ENCODE measurements around the gene DDA1. TPM values are rescaled to one million over a fixed set of nuclear protein-coding genes. Genes with fewer than 3 reads are reported as not detected.

DDA1 gene
- total and polyA plus RNA-seq, 9 of the 15 experiments (the other 6 are each of a cell fraction or from before 2014, with no cell fraction given): 1.4 to 83.8 (median 33.8) TPM

DNA sequence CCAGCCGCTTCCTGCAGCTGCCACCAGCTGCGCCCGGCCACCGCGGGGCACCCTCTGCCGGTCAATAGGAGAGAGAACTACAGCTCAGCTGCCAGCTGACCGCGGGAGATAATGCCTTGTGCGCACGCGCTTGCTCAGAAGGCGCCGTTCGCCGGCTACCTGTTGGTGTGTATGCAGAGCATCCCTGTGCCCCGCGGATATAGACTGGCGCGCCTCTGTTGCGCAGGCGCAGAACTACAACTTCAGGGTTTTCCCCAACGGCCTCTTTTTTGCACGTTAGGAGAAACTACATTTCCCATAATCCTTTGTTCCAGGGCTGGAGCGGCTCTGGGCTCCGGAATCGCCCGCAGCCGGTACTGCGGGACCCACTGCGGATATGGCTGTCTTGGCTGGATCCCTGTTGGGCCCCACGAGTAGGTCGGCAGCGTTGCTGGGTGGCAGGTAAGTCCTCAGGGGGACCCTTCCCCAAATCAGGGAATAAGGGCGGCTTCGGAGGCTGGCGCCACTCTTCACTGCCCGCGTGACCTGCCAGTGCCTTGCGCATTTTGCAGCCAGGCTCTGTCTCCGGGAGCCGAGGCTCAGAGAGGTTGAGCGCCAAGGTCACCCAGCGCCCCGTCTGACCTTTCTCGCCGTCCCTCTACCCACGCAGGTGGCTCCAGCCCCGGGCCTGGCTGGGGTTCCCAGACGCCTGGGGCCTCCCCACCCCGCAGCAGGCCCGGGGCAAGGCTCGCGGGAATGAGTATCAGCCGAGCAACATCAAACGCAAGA, 3.7 kb upstream of the DDA1 start, which contains the start of gene MRPL34 (continued):
- TF ChIP-seq, protein P1, sequence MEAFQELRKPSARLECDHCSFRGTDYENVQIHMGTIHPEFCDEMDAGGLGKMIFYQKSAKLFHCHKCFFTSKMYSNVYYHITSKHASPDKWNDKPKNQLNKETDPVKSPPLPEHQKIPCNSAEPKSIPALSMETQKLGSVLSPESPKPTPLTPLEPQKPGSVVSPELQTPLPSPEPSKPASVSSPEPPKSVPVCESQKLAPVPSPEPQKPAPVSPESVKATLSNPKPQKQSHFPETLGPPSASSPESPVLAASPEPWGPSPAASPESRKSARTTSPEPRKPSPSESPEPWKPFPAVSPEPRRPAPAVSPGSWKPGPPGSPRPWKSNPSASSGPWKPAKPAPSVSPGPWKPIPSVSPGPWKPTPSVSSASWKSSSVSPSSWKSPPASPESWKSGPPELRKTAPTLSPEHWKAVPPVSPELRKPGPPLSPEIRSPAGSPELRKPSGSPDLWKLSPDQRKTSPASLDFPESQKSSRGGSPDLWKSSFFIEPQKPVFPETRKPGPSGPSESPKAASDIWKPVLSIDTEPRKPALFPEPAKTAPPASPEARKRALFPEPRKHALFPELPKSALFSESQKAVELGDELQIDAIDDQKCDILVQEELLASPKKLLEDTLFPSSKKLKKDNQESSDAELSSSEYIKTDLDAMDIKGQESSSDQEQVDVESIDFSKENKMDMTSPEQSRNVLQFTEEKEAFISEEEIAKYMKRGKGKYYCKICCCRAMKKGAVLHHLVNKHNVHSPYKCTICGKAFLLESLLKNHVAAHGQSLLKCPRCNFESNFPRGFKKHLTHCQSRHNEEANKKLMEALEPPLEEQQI (IDR thresholded peaks at IDR 0.05): no peak
- TF ChIP-seq, protein P2, sequence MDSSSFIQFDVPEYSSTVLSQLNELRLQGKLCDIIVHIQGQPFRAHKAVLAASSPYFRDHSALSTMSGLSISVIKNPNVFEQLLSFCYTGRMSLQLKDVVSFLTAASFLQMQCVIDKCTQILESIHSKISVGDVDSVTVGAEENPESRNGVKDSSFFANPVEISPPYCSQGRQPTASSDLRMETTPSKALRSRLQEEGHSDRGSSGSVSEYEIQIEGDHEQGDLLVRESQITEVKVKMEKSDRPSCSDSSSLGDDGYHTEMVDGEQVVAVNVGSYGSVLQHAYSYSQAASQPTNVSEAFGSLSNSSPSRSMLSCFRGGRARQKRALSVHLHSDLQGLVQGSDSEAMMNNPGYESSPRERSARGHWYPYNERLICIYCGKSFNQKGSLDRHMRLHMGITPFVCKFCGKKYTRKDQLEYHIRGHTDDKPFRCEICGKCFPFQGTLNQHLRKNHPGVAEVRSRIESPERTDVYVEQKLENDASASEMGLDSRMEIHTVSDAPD (CRISPR knock-in tag; IDR thresholded peaks at IDR 0.05): no peak
- TF ChIP-seq KLF16 (IDR thresholded peaks at IDR 0.05) (peak; percentile 69), SMAD2 (IDR thresholded peaks at IDR 0.05; ENCODE audit: low read depth, low read length) (no peak), SNRNP70 (optimal IDR thresholded peaks at IDR 0.05; ENCODE audit: low read depth, low read length) (no peak), NBN (IDR thresholded peaks at IDR 0.05; ENCODE audit: low read depth) (no peak; the same call in 1 of the 2 replicates), ATF6 (CRISPR knock-in tag; IDR thresholded peaks at IDR 0.05) (peak; percentile 85), CEBPZ (IDR thresholded peaks at IDR 0.05; ENCODE audit: borderline replicate concordance, low read depth, low read length) (no peak), PML (IDR thresholded peaks at IDR 0.05; ENCODE audit: low read length) (no peak), ETS2 (tag; IDR thresholded peaks at IDR 0.05; ENCODE audit: borderline replicate concordance, poor library complexity, severe bottlenecking) (no peak), SMAD1 (IDR thresholded peaks at IDR 0.05; ENCODE audit: low read depth, low read length, partially characterized antibody) (no peak)
- TF ChIP-seq, protein P3, sequence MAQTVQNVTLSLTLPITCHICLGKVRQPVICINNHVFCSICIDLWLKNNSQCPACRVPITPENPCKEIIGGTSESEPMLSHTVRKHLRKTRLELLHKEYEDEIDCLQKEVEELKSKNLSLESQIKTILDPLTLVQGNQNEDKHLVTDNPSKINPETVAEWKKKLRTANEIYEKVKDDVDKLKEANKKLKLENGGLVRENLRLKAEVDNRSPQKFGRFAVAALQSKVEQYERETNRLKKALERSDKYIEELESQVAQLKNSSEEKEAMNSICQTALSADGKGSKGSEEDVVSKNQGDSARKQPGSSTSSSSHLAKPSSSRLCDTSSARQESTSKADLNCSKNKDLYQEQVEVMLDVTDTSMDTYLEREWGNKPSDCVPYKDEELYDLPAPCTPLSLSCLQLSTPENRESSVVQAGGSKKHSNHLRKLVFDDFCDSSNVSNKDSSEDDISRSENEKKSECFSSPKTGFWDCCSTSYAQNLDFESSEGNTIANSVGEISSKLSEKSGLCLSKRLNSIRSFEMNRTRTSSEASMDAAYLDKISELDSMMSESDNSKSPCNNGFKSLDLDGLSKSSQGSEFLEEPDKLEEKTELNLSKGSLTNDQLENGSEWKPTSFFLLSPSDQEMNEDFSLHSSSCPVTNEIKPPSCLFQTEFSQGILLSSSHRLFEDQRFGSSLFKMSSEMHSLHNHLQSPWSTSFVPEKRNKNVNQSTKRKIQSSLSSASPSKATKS (CRISPR knock-in tag; IDR thresholded peaks at IDR 0.05): no peak
- TF ChIP-seq, protein P4, sequence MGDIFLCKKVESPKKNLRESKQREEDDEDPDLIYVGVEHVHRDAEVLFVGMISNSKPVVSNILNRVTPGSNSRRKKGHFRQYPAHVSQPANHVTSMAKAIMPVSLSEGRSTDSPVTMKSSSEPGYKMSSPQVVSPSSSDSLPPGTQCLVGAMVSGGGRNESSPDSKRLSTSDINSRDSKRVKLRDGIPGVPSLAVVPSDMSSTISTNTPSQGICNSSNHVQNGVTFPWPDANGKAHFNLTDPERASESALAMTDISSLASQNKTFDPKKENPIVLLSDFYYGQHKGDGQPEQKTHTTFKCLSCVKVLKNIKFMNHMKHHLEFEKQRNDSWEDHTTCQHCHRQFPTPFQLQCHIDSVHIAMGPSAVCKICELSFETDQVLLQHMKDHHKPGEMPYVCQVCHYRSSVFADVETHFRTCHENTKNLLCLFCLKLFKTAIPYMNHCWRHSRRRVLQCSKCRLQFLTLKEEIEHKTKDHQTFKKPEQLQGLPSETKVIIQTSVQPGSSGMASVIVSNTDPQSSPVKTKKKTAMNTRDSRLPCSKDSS (IDR thresholded peaks at IDR 0.05; ENCODE audit: low read depth, partially characterized antibody): no peak

All from K562 (cell line).